Progenitor cell of endocrine pancreas (in vitro differentiated cells): ENCODE data around the gene KLF17. TPM values are rescaled to one million over a fixed set of nuclear protein-coding genes. Genes with fewer than 3 reads are reported as not detected.
"Not testable (repeated sequence)": the region's sequence is repeated elsewhere in the genome, so short reads cannot be mapped to it uniquely, and the experiment has no call there.

Experiments
- DNase-seq: peaks from one replicate; pipeline ENCODE4 v3.0.0; 2021; ENCODE audit warnings: low spot score; ENCODE audit not compliant: unreplicated experiment
- H3K27ac Mint-ChIP-seq: 2 replicates; pipeline ENCODE4 v1.8.0; 2021; ENCODE audit warnings: mild to moderate bottlenecking, moderate library complexity, mixed read lengths
- H3K27me3 Mint-ChIP-seq: 2 replicates; pipeline ENCODE4 v1.8.0; 2021; ENCODE audit warnings: mixed read lengths
- H3K36me3 Mint-ChIP-seq: 2 replicates; pipeline ENCODE4 v1.8.0; 2022; ENCODE audit warnings: mixed read lengths; ENCODE audit not compliant: insufficient read depth
- H3K4me1 Mint-ChIP-seq: 2 replicates; pipeline ENCODE4 v1.8.0; 2021; ENCODE audit warnings: low read depth, mixed read lengths
- H3K4me3 Mint-ChIP-seq: 2 replicates; pipeline ENCODE4 v1.8.0; 2021; ENCODE audit warnings: low read depth, mild to moderate bottlenecking, moderate library complexity, mixed read lengths
- H3K9me3 Mint-ChIP-seq: 2 replicates; pipeline ENCODE4 v1.8.0; 2021; ENCODE audit warnings: low read depth, mixed read lengths
- CTCF ChIP-seq: fragments of 200-600 bp; sonication (generic); IDR thresholded peaks from one replicate; pipeline ENCODE4 v1.5.0; 2021; ENCODE audit warnings: antibody characterized with exemption, mild to moderate bottlenecking; ENCODE audit not compliant: unreplicated experiment
- total RNA-seq: library from RNA; stranded (reverse); gene quantifications from 2 replicates; pipeline ENCODE4 v1.2.1, GENCODE V29; 2021

Gene KLF17
- total RNA-seq, 1 donor from 2014 or later, result not detected

- no peaks in the 10 kb centered on the region for H3K9me3 Mint-ChIP-seq
- no peak for DNase-seq
- no peaks in the 10 kb centered on the region for H3K4me1 Mint-ChIP-seq
- H3K36me3 Mint-ChIP-seq, result no peaks in the 10 kb centered on the region
- TF ChIP-seq CTCF, result no peak
- no peak overlapping the region for H3K27ac Mint-ChIP-seq
- H3K4me3 Mint-ChIP-seq, result no peak overlapping the region
- no peaks in the 10 kb centered on the region for H3K27me3 Mint-ChIP-seq
Measured at GRCh38 chr1:44114098-44114497, 4.5 kb upstream of the KLF17 start.

GRCh38 chr1:44117272-44117671 is 1.3 kb upstream of the KLF17 start:
- H3K27me3 Mint-ChIP-seq, result peaks cover 17% of the 10 kb centered on the region
- H3K27ac Mint-ChIP-seq, H3K4me3 Mint-ChIP-seq, H3K4me1 Mint-ChIP-seq, H3K36me3 Mint-ChIP-seq, DNase-seq, H3K9me3 Mint-ChIP-seq: not testable (repeated sequence)

- Mint-ChIP-seq H3K36me3 (no peaks in the 10 kb centered on the region), H3K27me3 (peaks cover 17% of the 10 kb centered on the region), H3K4me3 (no peak overlapping the region), H3K4me1 (no peaks in the 10 kb centered on the region), H3K27ac (no peak overlapping the region), H3K9me3 (no peaks in the 10 kb centered on the region)
- no peak for DNase-seq
- no peak for TF ChIP-seq CTCF
Measured at GRCh38 chr1:44119525-44119924, 904 bp downstream of the KLF17 start.

GRCh38 chr1:44120398-44120949 is 1.9 kb downstream of the KLF17 start:
- no peak overlapping the region for H3K27ac Mint-ChIP-seq
- no peaks in the 10 kb centered on the region for H3K36me3 Mint-ChIP-seq
- H3K4me3 Mint-ChIP-seq, result no peak overlapping the region
- no peaks in the 10 kb centered on the region for H3K9me3 Mint-ChIP-seq
- TF ChIP-seq CTCF, result no peak
- no peak for DNase-seq
- H3K27me3 Mint-ChIP-seq, result peaks cover 17% of the 10 kb centered on the region
- H3K4me1 Mint-ChIP-seq, result no peaks in the 10 kb centered on the region

GRCh38 chr1:44129616-44130500 is 11.2 kb downstream of the KLF17 start:
- no peak for TF ChIP-seq CTCF

GRCh38 chr1:44131411-44131810 is 12.8 kb downstream of the KLF17 start:
- H3K27ac Mint-ChIP-seq, result no peak overlapping the region
- H3K27me3 Mint-ChIP-seq, result peaks cover 18% of the 10 kb centered on the region
- H3K9me3 Mint-ChIP-seq, result no peaks in the 10 kb centered on the region
- no peaks in the 10 kb centered on the region for H3K4me1 Mint-ChIP-seq
- no peak overlapping the region for H3K4me3 Mint-ChIP-seq
- H3K36me3 Mint-ChIP-seq, result no peaks in the 10 kb centered on the region
- no peak for DNase-seq
- no peak for TF ChIP-seq CTCF

More at GRCh38 chr1:44129616-44130500, 11.2 kb downstream of the KLF17 start:
- Mint-ChIP-seq H3K4me1 (no peaks in the 10 kb centered on the region), H3K4me3 (no peak overlapping the region), H3K27me3 (peaks cover 18% of the 10 kb centered on the region), H3K9me3 (no peaks in the 10 kb centered on the region), H3K36me3 (no peaks in the 10 kb centered on the region), H3K27ac (no peak overlapping the region)
- DNase-seq, result no peak
